Activated CD8-positive, alpha-beta memory T cell treated with anti-CD3 and anti-CD28 coated beads, Interleukin-2, amount 50 U/mL, for 48 hours (primary cell): ENCODE results near the gene ARHGDIA.

Experiments
- DNase-seq: peaks from one replicate; pipeline ENCODE4 v3.0.0-alpha.2; 2020

Gene ARHGDIA

GRCh38 chr17:81905993-81906392 is 34.9 kb upstream of the ARHGDIA start:
- DNase-seq: no peak

DNA sequence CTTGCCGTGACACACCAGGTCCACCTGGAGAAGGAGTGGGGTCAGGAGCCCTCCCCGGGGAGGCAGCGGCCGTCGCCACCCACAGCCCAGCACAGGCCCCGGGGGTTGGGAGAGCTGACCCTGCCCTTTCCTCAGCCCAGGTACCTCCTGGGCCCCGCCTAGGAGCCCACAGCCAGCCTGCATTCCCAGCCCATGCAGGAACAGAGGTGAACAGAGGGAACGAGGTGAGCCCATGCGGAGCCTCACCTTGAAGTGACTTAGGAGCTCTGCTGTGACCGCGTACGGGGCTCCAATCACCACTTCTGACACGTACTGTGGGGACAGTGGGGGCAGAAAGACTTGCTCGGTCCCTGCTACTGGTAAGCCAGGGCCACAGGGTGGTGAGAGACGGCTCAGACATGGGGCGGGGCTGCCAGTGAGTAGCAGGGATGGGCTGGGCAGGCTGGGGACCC is 34.3 kb upstream of the ARHGDIA start:
- DNase-seq: no peak

DNA sequence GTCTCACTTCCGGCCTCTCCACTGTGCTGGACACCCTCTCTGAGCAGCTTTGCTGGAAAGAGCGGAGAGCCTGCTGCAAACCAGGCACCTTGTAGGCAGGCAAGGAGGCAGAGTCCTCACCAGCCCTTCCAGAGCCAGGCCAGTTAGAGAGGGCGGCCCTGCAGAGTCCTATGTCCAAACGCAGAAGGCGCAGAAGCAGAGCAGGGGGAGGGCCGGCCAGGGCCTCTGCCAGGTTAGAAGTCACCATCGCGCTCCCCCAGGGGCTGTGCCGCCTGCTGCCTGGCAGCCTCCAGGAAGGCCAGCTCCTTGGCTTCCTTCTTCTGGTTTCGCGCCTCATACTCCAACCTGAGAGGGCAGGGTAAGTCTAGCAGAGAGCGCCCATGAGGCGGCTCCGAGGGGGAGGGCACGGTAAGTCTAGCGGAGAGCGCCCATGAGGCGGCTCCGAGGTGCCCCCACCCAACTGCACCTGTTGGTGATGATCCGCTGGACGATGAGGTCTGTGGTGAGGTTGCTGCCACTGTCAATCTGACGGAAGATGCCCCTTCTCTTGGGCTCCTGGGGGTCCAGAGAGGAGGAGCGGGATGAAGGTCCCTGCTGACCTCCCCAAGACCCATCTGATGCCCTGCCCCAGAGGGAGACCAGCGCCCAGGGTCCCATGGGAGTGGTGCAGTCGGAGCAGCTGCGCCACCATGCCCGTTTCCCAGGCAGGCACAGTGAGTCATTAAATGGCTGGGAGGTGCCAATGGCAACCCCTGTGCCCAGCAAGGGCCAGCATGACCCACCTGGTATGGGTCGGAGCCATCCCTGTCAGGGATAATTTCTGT is 33.7 kb upstream of the ARHGDIA start:
- DNase-seq: no peak

- no peak for DNase-seq
Measured at GRCh38 chr17:81903896-81904599, 32.9 kb upstream of the ARHGDIA start.

DNA sequence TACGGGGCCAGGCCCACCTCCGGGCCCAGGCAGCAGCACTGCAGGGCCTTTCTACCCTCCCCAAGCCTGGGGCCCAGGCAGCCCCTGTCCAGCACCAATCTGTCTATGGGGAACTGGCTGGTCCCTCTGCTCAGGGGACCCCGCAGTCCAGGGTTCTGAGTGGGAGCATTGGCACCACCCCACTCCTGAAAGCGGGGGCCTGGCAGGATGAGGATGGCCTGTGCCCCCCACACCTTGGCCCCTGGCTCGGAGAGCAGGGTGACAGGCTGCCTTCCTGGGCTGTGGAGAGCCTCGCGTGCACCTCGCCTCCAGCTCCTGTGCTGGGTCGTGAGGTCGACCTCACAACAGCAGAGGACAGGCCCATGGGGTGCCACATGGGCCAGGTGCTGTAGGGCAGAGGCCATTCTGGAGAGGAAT is 32.3 kb upstream of the ARHGDIA start:
- DNase-seq: no peak

DNA sequence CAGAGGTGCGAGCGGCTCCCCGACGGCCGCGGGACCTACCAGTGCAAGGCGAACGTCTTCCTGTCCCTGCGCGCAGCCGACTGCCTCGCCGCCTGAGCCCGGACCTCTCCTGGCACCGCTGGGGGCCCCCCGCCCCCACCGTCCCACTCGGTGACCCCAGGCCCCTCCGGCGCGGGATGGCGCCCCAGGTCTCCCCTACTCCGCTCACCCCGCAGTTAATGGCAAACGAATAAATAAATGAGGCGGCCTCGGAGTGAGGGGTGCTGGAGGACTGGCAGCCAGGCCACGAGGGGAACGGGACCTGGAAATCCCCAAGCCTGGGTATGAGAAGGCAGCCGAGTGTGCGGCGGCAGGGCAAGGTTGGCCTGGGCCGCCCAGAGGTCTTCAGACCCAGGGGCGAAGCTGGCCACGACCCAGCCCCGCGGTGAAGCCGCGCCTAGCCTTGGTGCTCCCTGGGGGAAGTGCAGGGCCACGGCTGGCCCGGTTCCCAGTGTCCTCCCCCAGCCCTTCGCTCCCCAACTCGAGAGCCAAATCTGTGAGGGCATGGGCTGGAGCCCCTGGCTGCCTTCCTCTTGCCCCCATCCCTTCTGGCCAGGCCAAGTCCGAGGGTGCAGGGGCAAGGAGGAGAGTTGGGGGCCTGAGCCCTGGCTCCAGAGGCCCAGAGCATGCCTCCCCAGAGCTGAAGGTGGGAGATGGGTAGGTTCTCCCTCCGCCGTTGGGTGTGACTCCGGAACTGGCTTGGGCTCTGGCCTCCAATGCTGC is 31.7 kb upstream of the ARHGDIA start:
- no peak for DNase-seq

DNA sequence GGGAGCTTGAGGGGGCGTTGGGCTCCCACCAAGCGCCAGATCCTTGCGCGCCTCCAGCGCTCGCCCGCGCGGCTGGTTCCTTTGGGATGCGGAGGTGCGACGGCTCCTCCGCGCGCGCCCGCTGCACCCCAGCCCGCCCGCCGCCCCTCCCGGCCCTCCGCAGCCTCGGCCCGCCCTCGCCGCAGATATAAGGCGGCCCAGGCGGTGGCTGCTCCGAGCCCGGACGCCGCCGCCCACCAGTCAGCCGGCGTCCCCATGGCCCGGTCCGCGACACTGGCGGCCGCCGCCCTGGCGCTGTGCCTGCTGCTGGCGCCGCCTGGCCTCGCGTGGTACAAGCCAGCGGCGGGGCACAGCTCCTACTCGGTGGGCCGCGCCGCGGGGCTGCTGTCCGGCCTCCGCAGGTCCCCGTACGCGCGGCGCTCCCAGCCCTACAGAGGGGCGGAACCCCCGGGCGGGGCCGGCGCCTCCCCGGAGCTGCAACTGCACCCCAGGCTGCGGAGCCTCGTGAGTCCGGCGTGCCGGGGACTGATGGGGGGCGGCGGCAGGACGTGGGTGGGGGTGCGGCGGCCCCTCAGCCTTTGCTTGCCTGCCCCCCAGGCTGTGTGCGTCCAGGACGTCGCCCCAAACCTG is 31.0 kb upstream of the ARHGDIA start, which contains the start of gene NPB:
NPB (plus strand) TSS at position 216 of the 630 bp plus-strand sequence; CDS start at position 256, 40 bp downstream.
- DNase-seq: no peak

DNA sequence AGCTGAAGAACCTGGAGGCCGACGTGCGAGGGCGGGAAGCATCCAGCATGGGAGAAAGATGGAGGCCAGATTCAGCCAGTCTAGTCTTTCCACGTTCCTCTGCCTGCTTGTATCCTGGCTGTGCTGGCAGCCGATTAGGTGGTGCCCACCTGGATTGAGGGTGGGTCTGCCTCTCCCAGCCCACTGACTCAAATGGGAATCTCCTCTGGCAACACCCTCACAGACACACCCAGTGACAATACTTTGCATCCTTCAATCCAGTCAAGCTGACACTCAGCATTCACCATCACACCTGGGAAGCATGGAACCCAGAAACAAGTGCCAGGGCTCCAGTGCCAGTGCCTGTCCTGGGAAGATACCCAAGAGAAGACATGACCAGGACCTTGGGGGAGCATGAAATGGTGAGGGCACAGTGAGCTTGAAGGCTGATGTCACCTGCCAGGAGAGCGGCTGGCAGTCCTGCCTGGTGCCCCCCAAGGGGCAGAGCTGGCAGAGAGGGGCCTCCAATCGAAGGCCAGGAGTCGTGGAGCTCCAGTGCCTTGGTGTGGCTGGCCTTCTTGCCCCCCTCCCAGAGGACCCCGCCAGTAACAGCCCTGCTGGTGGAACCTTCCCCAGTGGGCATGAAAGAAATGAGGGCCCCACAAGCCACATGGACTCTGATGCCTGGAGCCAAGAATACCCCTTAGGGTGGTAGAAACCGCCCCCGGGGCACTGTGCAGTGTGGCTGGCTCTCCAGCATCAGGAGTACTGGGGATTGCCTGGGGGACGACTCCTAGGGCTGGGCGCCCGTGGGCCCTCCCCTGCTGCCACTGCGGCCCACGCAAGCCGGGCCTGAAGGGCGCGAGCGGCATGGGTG is 30.3 kb upstream of the ARHGDIA start:
- DNase-seq: no peak

DNA sequence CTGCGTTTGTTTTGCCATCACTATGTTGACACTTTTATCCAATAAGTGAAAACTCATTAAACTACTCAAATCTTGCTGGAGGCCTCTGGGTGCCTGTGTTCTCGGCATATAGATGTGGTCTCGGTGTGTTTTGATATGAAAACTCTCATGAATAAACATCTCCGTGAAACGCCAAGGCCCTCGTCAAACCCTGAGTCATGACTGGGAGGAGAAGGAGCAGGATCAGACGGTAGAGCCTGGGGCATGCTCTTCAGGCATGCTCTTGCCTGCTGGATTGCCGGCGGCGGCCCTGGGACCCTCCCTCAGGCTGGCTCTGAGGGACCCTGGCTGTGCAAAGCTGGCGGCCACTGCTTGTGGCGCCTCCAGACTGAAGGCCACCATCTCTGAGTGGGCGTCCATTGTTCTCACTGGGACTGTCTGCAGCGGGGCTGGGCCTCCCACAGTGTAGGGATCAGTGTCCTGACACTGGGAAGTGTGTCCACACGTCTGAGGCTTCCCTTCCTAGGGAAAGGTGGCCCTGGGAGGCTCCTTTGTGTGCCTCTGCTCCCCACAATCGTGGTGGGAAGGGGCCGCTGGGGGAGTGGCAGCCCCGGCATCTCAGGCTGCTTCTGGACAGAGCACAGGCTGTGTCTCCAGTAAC is 29.2 kb upstream of the ARHGDIA start:
- DNase-seq: no peak

DNA sequence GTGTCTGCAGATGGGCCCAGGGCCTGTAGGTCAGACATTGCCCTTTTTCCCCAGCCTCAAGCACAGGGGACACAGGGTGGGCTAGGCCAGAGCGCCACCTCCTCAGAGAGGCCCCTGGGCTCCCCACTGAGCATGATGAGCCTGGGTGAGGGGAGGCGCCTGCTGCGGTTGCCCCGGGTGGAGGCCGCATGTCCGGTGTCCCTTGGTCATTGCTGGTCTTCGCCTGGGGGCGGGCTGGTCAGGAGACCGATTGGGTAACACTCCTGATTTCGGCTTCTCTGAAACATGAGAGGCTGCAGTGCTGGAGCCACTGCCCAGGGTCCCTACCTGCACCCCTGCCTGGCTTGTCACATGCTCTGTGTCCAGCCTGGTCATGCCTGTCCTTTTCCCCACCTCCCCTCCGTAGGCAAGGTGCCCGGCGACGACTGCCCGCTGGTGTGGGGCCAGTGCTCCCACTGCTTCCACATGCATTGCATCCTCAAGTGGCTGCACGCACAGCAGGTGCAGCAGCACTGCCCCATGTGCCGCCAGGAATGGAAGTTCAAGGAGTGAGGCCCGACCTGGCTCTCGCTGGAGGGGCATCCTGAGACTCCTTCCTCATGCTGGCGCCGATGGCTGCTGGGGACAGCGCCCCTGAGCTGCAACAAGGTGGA is 28.5 kb upstream of the ARHGDIA start:
- DNase-seq: no peak

GRCh38 chr17:81898885-81899284 is 27.7 kb upstream of the ARHGDIA start:
- DNase-seq: no peak

DNA sequence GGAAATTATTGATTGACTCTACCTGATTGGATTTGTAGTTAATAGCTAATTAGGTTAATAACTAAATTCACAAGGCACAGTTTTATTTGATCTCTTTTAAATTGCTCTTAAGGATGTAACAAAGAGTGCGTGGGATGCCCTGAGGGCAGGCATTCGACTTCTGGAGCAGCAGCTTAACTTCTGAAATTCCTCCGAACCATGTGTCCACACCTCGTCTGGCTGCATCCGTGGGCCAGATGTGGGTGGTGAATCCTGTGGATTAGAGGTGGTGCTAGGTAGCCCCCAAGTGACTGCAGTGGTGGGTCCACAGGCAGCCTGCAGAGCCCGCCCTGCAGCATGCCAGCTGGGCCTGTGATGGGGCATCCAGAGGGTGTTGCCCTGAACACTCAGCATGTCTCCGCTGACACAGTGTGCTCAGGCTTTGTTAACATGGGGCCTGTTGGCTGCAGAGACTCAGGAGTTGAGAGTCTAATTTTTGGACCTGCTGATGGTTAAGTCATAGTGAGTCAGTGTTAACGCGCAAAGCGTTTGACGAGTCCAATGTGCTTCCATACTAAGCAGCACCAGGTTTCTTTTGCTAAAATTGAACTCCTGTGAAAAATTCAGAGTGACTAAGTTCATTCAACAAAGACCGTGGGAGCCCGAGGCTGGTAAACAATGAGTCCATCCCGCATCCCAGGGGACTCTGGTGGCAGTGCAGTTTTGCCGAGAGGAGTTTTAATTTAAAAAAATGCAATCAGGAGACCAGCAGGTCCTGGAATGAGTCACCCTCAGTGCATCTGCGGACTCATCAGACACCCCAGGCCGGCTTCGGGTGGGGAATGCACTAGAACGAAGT is 27.1 kb upstream of the ARHGDIA start:
- no peak for DNase-seq

DNA sequence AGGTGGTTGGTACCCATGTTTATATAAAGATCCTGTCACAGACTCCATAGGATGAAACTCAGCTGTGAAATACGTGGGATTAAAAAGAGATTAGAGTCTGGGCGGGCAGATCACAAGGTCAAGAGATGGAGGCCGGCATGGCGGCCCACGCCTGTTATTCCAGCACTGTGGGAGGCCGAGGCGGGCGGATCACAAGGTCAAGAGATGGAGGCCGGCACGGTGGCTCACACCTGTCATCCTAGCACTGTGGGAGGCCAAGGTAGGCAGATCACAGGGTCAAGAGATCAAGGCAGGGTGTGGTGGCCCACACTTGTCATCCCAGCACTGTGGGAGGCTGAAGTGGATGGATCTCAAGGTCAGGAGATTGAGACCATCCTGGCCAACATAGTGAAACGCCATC is 24.3 kb upstream of the ARHGDIA start:
- no peak for DNase-seq

- DNase-seq: no peak
Measured at GRCh38 chr17:81891303-81891552, 20.1 kb upstream of the ARHGDIA start.

GRCh38 chr17:81890447-81891302 is 19.5 kb upstream of the ARHGDIA start:
- DNase-seq: peak; percentile 66

- DNase-seq: no peak
Measured at GRCh38 chr17:81889602-81890001, 18.5 kb upstream of the ARHGDIA start.

- no peak for DNase-seq
Measured at GRCh38 chr17:81888988-81889595, 18.0 kb upstream of the ARHGDIA start.

GRCh38 chr17:81888105-81888987 is 17.2 kb upstream of the ARHGDIA start:
- DNase-seq: no peak
